Upper lobe of left lung (tissue), 6 donors: ENCODE results near the gene FAM168A. TPM values are rescaled to one million over a fixed set of nuclear protein-coding genes. Genes with fewer than 3 reads are reported as not detected.

Experiments used
- ATAC-seq, 2 donors: fragments of 200-7000 bp; cut with Tn5 transposase; one replicate each; pipeline ENCODE4 v1.9.1; 2022; ENCODE audit warnings: mild to moderate bottlenecking in 2 of 2, moderate library complexity in 2 of 2; ENCODE audit not compliant: low FRiP score in 2 of 2
- DNase-seq, 2 donors: peaks; one replicate each; pipeline ENCODE4 v3.0.0-alpha.2; 2019 to 2020
- H3K27ac ChIP-seq, 4 donors: fragments of 200-600 bp; sonication (generic); one replicate each; pipeline ENCODE4 v1.5.1; 2016 to 2019
- H3K27me3 ChIP-seq, 4 donors: fragments of 200-600 bp; sonication (generic); one replicate each; pipeline ENCODE4 v1.5.1; 2017 to 2019
- H3K36me3 ChIP-seq, 4 donors: fragments of 200-600 bp; sonication (generic); one replicate each; pipeline ENCODE4 v1.5.1; 2016 to 2019
- H3K4me1 ChIP-seq, 4 donors: fragments of 200-600 bp; sonication (generic); one replicate each; pipeline ENCODE4 v1.5.1; 2018 to 2019
- H3K4me3 ChIP-seq, 4 donors: fragments of 200-600 bp; sonication (generic); one replicate each; pipeline ENCODE4 v1.5.1; 2017 to 2019; ENCODE audit warnings: mild to moderate bottlenecking in 2 of 4, moderate library complexity in 1 of 4
- H3K9me3 ChIP-seq, 4 donors: fragments of 200-600 bp; sonication (generic); one replicate each; pipeline ENCODE4 v1.5.1; 2018 to 2019
- CTCF ChIP-seq, 6 experiments: fragments of 450-650 bp in 4 of 6; fragments of 200-600 bp in 2 of 6; sonication (generic) in 2 of 6; IDR thresholded peaks; one replicate each; pipeline ENCODE4 v1.5.1; 2016 to 2019; ENCODE audit warnings: antibody characterized with exemption in 6 of 6
- EP300 ChIP-seq, 4 donors: sonication (generic); formaldehyde crosslinking; IDR thresholded peaks; one replicate each; pipeline ENCODE4 v1.5.1; 2017; ENCODE audit warnings: antibody characterized with exemption in 4 of 4, control low read depth in 2 of 4
- POLR2A ChIP-seq, 4 donors: fragments of 450-650 bp; IDR thresholded peaks; one replicate each; pipeline ENCODE4 v1.5.1; 2016 to 2017; ENCODE audit warnings: antibody characterized with exemption in 4 of 4, mild to moderate bottlenecking in 2 of 4
- POLR2AphosphoS5 ChIP-seq, 2 donors: sonication (generic); formaldehyde crosslinking; IDR thresholded peaks; one replicate each; pipeline ENCODE4 v1.5.1; 2017; ENCODE audit warnings: antibody characterized with exemption in 2 of 2
- WGBS, 2 donors: methylation state at CpG; one replicate each; pipeline ENCODE4 v1.1.5; 2017 to 2018; 5-methylcytosine and 5-hydroxymethylcytosine counted together
- total RNA-seq, 6 donors: library from RNA; depleted of rRNA in 4 of 6; stranded (reverse); fragments of >200 nt in 4 of 6; gene quantifications; one replicate each; pipeline versions ENCODE4 v1.1.0 to v1.2.1, GENCODE V29; 2016 to 2021
- donor health status: DM: no; HTN: no; CAD: no; lungs with moderate emphysema.
- donor health status: DM: no; HTN: yes; CAD: no; lungs with severe emphysema.

The FAM168A gene
- total RNA-seq, 6 donors from 2014 or later = 15.7 to 30.7 (median 24.1) TPM

DNA sequence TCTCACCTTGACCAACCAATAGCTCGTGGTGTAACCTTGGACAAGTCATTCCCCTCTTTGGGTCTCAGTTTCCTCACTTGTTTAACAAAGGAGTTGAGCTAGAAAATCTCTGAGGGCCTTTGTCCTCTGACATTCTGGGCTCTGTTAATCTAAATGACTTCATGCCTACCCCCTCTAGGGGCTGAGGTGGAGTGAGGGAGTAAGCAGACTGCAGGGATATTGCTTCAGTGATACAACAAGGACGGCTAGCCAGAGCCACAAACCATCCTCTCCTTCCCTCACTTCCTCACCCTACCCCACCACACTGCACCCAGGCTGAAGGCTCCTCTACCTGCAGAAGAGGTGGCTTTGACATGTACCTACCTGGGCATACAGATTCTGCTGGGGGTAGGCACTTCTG, 186.9 kb downstream of the FAM168A start:
- peaks cover 0 to 32% (median 9%) of the 10 kb centered on the region in 4 donors for H3K36me3 ChIP-seq
- WGBS, 2 donors = 71 to 91% methylated on average over 2 of the region's 2 CpGs
- no peaks in the 10 kb centered on the region for H3K27me3 ChIP-seq
- peaks cover 0 to 11% (median 9%) of the 10 kb centered on the region in 4 donors for H3K4me1 ChIP-seq
- ATAC-seq (no peak), DNase-seq (no peak)
- no peak overlapping the region for H3K4me3 ChIP-seq
- no peaks in the 10 kb centered on the region for H3K9me3 ChIP-seq
- no peak overlapping the region for H3K27ac ChIP-seq
- TF ChIP-seq POLR2A (IDR thresholded peaks at IDR 0.05) = no peak

- no peak for TF ChIP-seq CTCF (IDR thresholded peaks at IDR 0.05)
- TF ChIP-seq POLR2A (IDR thresholded peaks at IDR 0.05) = no peak
- no peak for TF ChIP-seq EP300 (IDR thresholded peaks at IDR 0.05)
- no peak for TF ChIP-seq POLR2AphosphoS5 (IDR thresholded peaks at IDR 0.05)
- no peak overlapping the region for H3K27ac ChIP-seq
- no peaks in the 10 kb centered on the region for H3K27me3 ChIP-seq
- no peak for DNase-seq
- ATAC-seq = no peak
- no peaks in the 10 kb centered on the region for H3K9me3 ChIP-seq
- peaks cover 0 to 11% (median 7%) of the 10 kb centered on the region in 4 donors for H3K4me1 ChIP-seq
- H3K4me3 ChIP-seq = no peak overlapping the region
- WGBS, 2 donors = 75 to 95% methylated on average over 1 of the region's 1 CpG
- H3K36me3 ChIP-seq = peaks cover 0 to 34% (median 11%) of the 10 kb centered on the region in 4 donors
Observed at GRCh38 chr11:73410627-73411026, 187.3 kb downstream of the FAM168A start.

- Histone ChIP-seq H3K27ac (no peak overlapping the region), H3K27me3 (no peaks in the 10 kb centered on the region), H3K4me1 (peaks cover 0 to 7% (median 1%) of the 10 kb centered on the region in 4 donors), H3K36me3 (peaks cover 0 to 38% (median 13%) of the 10 kb centered on the region in 4 donors), H3K9me3 (no peaks in the 10 kb centered on the region), H3K4me3 (no peak overlapping the region)
- TF ChIP-seq EP300 (IDR thresholded peaks at IDR 0.05) = no peak
- TF ChIP-seq CTCF (IDR thresholded peaks at IDR 0.05) = no peak
- TF ChIP-seq POLR2A (IDR thresholded peaks at IDR 0.05) = no peak
- no peak for TF ChIP-seq POLR2AphosphoS5 (IDR thresholded peaks at IDR 0.05)
- 97 to 98% methylated on average over 8 of the region's 8 CpGs for WGBS, 2 donors
- no peak for ATAC-seq
- DNase-seq = no peak
Observed at GRCh38 chr11:73409431-73409830, 188.5 kb downstream of the FAM168A start.

GRCh38 chr11:73406619-73407018, 191.3 kb downstream of the FAM168A start:
- Histone ChIP-seq H3K9me3 (no peaks in the 10 kb centered on the region), H3K4me3 (no peak overlapping the region), H3K4me1 (no peaks in the 10 kb centered on the region), H3K36me3 (peaks cover 0 to 38% (median 13%) of the 10 kb centered on the region in 4 donors), H3K27me3 (no peaks in the 10 kb centered on the region), H3K27ac (no peak overlapping the region)
- no peak for TF ChIP-seq EP300 (IDR thresholded peaks at IDR 0.05)
- TF ChIP-seq POLR2AphosphoS5 (IDR thresholded peaks at IDR 0.05) = no peak
- TF ChIP-seq CTCF (IDR thresholded peaks at IDR 0.05) = no peak
- no peak for TF ChIP-seq POLR2A (IDR thresholded peaks at IDR 0.05)
- WGBS, 2 donors = 93 to 94% methylated on average over 5 of the region's 5 CpGs
- DNase-seq = no peak
- ATAC-seq = no peak

GRCh38 chr11:73406131-73406530, 191.8 kb downstream of the FAM168A start:
- peaks cover 0 to 34% (median 13%) of the 10 kb centered on the region in 4 donors for H3K36me3 ChIP-seq
- ATAC-seq = no peak
- TF ChIP-seq CTCF (IDR thresholded peaks at IDR 0.05) = no peak
- no peak for TF ChIP-seq EP300 (IDR thresholded peaks at IDR 0.05)
- no peak for TF ChIP-seq POLR2A (IDR thresholded peaks at IDR 0.05)
- TF ChIP-seq POLR2AphosphoS5 (IDR thresholded peaks at IDR 0.05) = no peak
- H3K4me1 ChIP-seq = no peaks in the 10 kb centered on the region
- 85 to 92% methylated on average over 1 of the region's 1 CpG for WGBS, 2 donors
- no peaks in the 10 kb centered on the region for H3K27me3 ChIP-seq
- H3K27ac ChIP-seq = no peak overlapping the region
- no peak for DNase-seq
- H3K4me3 ChIP-seq = no peak overlapping the region
- H3K9me3 ChIP-seq = no peaks in the 10 kb centered on the region
